Suppressor macrophage treated with lipopolysaccharide for 4 hours (primary cell): ENCODE measurements around the gene CBFA2T2.
A peak's percentile ranks its signal among the peaks of the same experiment; 100 is the strongest.

ENCODE experiments used
- DNase-seq: peaks from one replicate; pipeline ENCODE4 v3.0.0-alpha.2; 2020

CBFA2T2 gene

DNA sequence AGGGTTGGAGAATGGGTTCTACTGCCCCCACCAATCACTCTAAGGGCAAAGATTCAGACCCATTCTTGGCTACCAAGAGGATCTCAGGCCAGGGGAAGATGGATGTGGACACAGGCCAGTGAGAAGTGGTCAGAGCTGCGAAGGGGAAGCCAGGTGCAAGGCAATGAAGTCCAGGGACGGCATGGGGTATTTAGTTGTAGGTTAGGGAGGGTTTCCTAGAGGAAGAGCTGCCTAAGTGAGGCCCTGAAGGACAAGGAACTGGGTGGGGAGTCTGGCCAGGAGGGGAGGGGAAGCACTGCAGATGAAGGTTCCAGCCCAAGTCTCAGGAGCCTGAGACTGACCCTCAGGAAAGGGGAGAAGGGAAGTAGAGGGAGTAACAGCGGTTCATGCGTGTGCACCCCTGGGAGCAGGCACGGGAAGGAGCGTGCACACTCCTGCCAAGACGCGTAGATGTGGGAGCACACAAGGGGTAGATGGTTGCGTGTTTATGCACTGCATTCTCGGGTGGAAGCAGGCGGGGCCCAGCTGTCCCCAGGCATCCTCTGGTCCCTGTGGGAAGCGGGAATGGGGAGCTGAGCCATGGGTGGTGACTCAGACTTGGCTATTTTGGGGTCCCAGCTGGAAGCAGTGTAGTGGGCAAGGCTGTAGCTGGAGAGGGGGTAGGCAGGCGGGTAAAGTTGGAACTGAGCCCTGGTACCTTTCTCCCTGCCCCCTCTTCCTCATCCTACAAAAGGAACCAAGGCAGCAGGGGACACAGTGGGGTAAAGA is 180.2 kb downstream of the CBFA2T2 start:
- no peak for DNase-seq

DNA sequence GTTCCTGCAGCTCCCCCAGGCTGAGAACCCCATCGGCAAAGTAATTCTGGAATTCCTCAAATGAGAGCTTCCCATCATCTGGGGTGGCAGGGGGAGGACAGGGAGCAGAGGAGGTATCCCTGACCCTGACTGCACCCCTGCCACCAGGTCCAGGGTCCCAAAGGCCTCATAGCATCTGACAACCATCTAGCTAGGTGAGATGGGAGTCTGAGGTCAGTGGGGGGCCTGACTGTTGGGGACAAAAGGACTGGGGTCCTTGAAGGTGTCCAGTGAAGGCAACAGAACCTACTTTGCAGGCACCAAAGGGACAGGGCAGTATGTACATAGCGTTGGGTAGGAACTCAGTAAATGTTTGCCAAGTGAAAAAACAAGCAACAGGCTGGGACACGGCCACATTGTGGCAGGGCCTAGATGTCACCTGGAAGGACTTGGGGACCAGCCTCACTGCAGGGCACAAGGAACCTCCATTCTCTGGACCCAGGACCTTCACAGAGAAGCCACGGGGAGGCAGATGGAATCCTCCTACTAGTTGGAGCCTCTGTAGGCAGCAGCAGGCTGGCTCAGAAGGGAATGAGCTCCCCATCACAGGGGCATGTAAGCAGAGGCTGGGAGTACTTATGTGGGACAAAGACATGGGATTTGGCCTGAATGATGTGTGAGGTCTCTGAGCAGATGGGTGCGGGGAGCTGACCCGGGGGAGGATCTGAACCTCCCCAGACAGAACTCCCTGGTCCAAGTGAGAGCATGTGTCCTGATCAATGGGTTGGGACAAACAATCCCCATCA is 181.0 kb downstream of the CBFA2T2 start:
- no peak for DNase-seq

DNA sequence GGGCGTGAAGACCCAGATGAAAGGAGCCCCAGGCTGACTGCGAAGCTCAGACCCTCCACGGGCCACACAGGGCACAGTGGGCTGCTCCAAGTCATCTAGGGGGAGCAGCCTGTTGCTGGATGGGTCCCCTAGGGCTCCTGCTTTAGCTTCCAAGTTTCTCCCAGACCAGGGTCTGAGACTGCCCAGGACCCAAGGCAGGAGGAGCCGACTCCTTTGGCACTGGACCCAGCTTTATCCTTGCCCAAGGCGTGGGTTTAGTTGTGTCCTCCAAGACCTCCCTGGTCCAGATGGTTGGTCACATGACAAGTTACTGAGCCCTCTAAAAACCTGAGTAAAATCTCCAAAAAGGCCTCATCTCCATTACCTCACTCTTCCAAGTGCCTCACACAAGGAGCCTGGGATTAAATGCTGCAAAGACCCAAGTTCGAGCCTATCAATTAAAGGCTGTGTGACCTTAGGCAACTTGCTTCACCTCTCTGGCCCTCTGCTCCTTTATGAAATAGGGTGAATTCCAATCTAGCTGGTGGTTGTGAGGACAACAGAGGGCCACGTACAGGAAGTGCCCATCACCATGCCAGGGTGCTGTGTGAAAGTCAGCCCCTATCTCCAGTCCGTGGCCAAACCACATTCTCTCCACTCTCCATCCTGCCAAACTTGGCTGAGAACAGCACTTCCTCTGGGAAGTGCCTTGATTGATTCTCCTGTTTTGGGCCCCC is 181.8 kb downstream of the CBFA2T2 start:
- DNase-seq, result no peak

DNA sequence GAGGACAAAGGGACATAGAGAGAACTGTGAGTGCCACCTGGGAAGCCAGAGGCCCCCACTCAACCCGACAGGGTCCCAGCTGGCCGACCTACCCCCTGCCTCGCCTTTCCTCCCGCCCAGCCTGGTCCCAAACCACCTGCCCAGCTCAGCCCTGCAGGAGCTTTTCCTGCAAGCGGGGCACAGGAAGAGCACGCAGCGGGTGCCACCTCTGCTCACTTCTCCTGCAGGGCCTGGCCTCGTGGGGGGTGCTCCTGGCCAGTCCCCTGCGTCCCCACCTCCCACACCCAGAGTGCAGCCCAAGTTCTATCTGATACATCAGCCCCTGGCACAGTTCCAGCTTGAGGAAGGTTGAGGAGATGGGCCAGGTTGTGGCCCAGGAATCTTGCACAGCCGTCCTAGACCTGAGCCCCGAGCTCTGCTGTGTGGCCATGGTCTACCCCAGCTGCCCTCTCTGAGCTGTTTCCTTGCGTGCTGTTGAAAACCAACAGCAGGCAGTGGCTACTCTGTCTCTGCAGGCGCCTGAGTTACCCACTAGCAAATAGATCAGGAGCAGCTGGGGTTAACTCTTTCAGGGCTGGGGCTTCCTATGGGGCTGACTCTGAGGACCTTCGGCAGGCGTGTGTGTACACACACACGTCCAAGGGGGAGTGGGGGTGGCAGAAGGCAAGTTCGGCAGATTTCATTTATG is 182.7 kb downstream of the CBFA2T2 start:
- no peak for DNase-seq

DNA sequence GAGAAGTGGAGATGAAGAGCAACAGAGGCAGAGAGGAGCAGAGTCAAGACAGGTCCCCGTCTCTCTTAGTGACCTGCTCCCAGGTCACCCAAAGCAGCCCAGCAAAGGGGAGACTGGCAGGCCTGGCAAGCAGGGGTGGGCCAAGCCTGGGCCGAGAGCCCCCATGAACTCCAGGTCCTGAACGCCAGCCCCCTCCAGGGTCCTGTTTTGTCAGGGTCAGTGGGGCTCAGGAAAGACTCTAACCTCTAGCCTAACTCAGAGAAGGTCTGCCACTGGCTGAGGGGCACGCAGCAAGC is 183.2 kb downstream of the CBFA2T2 start:
- no peak for DNase-seq

DNA sequence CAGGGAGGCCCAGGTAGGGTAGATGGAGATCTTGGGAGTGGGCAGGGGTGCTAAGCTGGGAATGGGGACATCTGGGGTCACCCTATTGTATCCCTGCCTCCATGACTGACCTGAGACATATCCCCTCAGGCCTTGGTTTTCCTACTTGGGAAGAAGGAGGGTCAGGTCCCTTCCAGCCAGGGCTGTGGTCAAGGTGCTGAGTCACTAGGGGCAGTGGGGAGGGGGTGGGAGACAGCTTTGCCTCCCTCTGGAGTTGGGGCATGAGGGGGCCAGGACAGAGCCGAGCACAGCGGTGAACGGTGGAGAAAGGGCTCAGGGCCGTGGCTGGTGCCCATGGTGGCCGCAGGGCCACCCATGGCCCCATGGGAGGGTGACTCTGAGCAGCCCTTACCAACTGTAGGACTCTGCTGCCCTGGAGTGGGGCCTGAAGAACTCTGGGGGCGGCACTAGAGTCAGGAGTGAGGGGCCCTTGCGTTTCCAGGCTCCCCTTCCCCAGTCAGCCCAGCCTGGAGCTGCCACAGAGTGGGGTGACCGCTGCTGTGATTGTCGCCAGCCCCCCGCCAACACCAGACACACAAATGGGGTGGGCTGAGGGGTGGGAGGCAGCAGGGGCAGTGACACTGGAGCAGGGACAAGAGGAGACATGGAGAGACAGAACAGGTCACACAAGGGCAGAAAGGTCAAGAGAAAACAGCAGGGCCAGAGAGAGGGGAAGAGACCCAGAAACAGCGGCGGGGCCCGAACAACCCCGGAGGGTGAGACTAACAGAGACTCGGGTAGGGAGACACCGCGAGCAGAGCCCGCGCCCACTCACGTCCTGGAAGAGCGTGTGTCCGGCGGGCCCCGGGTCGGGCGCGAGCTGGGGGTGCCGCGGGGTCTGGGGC is 183.8 kb downstream of the CBFA2T2 start:
- DNase-seq, result peak; percentile 24

DNA sequence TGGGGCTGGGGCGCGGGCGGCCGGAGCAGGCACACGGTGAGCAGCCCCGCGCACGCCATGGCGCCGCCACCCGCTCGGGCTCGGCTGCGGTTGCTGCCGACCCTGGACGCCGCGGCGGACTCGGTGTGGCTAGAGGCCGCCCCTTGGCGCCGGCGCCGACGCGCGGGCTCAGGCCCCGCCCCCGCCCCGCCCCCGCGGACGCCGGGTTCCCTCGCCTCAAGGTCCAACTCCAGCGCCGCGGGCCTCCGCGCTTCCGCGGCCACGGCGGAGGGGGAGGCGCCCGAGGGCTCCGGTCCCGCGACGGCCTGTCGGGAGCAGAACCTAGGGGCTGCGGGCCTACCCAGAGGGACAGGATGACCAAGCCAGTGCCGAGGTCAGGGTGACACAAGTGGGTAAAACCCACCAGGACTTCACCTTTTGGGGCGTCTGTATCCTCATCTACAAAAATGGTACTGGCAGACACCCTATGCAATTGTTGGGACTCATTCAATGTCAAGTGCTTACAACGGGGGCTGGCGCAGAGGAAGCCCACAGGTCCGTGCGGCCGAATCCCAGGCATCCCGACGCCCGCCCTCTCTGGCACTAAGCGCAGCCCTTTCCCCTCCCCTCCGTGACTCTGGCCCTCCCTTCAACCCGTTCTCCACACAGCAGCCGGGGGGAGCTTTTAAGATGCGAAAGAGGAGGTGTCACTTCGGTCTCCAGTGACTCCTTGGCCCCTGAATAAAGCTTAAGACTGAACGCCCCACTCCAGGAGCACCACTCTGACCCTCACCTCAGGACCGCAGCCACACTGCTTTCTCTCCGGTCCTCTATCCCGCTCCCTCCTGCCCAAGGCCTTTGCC is 184.6 kb downstream of the CBFA2T2 start, which contains the start of gene NECAB3:
Gene NECAB3 (minus strand): TSS at position 135 of the 842 bp plus-strand sequence. CDS start 76 bp downstream, at position 59.
- DNase-seq, result peak; percentile 78

DNA sequence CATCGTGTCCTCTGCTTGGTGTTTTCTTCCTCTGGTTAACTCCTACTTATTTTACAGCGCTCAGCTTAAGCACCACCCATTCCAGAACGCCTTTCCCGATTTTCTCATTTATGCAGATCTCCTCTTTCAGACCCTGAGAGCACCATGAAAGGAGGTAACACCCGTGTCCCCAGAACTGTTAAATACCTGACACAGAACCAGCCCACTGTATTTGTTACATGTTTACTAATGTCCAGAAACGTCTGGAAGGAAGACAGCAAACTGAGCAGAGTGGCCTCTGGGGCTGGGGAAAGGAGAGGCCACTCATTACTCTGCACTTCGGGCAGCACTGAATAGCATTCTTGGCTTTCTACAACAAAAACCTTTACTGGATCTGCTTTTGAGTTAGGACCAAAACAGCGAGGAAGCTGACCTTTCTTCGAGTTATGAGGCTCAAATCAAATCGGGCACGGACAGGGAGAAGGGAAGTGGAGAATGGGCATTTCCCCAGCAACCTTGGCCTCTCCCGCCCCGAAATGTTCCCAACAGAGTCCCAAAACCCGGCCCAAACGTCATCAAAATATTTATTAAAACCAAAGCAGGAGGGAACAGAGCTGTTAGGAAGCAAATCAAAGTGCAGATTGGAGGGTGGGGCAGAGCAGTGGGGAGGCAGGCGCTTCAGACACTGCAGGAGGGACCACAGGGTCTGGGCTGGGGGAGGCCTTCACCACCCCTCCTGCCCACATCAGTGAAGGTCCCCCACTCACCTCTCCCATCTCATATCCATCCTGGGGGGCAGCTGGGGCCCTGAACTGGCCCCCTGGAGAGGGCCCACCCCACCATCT is 185.5 kb downstream of the CBFA2T2 start:
- DNase-seq, result no peak

DNA sequence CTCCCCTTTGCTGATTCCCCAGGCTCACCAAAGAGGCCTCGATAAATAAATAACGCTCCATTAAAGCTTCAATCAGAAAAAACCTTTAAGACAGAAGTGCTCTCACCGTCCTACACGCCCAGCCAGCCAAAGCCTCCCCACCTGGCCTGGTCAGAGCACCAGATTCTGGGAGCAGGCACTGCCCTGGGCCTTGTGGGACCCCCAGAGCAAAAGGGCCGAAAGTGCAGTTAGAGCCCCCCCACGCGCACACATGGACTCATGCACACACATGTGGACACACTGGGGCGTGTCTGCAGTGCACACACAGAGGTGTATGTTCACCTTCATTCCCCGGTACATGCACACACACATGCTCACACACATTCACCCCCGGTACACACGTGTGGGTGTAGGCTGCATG is 186.2 kb downstream of the CBFA2T2 start:
- DNase-seq, result no peak

DNA sequence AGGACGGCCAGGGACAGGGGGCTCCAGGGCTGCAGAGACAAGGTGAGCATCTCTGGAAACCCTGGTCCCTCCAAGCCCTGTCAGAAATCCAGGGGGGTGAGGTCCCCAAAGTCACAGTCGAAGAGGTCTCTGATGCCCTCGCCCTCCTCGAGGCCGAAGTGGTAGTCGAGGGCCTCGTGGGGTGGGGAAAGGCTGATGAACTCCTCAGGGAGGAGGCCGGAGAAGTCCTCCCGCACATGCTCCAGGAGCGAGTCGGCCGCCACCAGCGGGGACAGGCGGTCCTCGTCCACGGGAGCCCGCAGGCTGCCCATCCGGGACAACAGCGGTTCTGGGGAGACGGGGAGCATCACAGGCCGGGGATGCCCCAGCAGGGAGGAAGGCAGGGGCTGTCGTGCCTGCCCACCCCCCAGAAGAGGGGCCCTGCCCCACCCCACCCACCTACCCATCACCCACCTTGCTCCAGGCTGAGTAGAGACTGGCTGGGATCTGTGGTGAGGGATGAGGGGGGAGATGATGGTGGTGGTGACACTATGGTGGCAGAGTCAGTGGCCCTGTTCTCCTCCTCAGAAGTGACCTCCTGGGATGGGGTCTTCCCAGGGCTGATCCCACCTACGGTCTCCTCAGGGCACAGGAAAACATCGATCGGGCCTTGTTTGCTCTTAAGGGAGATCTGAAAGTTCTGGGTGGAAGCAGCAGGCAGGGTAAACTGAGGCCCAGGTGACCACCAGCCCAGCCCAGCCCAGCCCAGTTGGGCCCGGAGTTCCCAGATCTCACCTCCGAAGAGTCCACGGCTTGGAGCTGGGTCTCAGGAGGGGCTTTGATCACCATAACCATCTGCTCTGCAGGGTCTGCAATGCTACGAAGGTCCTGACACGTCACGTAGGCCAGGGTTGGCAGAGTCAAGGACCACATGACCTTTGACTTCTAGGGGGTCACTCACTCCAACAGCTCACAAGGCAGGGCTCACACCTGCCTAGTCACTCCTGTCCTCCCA is 187.1 kb downstream of the CBFA2T2 start:
- no peak for DNase-seq

DNA sequence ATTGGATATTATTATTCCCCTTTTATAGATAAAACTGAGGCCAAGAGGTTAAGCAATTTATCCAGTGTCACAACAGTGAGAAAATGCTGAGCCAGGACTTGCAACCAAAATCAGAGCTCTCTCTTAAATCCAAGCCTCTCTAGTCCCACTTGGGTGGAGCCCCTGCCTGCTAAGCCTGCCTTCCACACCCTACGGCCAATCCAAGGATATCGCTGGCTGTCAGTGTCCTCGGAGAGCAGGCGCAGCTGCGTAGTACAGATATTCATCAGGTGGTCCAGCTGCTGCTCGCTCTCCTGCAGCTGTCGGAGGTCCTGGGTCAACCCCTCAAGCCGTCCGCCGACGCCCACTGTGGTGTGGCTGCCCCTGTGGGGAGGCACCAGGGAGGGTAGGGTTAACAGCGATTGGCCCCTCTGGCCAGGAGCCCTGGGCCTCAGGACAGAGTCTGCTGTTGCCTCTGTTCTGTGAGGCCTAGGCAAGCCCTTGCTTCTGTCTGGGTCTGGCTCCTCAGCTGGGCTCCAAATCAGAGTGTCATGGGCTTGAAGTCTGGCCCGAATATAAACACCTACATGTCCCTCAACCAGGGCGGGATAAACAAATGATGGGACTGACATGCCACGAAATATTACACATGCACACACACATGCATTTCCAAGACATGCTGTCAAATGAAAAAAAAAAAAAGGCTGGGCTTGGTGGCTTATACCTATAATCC is 188.3 kb downstream of the CBFA2T2 start:
- DNase-seq, result no peak

DNA sequence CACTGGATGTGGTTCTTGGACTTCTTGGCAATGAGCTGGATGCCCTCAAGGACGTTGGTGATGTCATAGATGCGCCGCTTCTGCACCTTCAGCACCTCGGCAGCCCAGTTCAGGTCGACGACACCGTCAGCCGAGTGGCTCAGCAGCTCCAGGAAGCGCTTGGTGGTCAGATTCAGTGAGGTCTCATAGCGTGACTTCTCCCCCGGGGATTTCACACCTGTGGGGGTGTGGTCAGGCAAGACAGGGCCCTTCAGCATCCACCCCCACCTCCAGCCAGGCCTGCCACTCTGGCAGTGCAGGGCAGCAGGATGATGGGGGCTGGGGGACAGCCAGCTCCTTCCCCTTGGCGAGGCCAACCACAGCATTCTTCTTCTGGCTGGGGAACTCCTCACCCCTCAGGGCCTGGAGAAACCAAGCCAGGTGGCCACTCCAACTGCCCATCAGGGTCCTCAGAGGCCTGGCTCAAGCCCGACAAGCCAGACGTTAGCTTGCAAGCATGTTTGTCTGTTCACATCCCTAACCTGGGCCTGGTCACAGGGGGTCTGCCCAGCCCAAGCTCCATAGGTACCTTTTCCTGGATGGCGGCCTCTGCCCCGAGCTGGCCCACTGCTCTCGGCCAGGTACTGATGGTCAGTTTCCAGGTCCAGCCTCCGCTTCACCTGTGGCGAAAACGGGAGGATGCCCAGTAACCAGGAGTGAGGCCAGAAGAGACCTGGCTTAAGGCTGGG is 190.0 kb downstream of the CBFA2T2 start:
- no peak for DNase-seq

DNA sequence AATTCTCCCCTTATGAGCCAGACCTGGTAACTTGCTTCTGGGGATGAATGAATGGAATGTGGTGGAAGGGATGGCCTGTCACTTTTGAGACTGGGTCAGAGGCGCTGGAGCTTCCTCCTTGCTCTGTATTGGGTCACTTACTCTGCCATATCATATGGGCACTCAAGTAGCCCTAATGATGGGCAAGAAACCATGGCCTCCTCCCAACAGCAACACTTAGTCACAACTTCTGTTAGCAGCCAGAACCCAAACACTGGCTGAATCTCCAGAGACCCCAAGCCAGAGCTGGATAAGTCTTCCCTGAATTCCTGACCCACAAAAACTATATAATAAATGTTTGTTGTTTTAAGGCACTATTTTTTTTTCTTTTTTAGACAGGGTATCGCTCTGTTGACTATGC is 190.8 kb downstream of the CBFA2T2 start:
- no peak for DNase-seq

DNA sequence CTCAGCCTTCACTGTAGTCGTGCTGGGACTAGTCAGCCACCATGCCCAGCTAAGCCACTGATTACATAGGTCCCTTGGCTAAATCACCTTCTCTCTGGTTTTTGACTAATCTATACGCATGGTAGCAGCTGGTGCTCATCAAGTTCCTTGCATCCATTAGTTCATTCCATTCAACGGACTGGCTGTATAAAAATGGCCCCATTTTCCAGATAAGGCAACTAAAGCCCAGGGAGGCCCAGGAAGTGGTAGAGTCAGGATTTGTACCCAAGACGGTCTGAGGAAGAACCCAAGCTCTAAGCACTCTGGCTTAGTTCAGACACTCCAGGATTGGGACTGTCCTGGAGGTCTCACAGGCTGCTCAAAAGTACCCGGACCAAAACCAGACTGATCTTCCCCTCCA is 191.4 kb downstream of the CBFA2T2 start:
- no peak for DNase-seq

DNA sequence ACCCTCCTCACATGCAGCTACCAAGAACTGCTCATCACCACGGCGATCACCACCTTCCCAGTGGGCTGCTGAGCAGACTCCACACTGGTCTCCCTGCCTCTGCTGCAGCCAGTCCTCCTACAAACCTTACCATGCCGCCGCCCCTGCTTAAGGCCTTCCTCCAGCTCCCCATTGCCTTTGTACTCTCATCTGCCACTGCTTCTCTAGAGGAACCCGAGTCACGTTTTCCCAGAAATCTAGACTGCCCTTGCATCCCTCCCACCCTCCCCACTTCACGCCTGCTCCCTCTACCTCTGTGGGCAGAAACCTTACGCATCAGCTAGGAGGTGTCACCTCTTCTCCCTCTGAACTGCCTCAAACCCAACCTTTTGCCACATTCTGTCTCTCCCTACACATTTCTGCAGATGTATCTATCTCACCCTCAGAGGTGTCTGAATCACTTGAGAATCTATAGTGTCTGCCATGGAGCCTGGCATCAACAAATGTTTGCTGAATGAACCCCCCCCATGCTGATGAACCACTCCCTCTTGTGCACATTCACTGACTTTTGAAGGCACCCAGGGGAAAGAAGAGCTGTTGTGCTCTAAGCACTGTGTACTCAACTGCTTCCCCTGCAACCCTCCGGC is 191.9 kb downstream of the CBFA2T2 start:
- no peak for DNase-seq

DNA sequence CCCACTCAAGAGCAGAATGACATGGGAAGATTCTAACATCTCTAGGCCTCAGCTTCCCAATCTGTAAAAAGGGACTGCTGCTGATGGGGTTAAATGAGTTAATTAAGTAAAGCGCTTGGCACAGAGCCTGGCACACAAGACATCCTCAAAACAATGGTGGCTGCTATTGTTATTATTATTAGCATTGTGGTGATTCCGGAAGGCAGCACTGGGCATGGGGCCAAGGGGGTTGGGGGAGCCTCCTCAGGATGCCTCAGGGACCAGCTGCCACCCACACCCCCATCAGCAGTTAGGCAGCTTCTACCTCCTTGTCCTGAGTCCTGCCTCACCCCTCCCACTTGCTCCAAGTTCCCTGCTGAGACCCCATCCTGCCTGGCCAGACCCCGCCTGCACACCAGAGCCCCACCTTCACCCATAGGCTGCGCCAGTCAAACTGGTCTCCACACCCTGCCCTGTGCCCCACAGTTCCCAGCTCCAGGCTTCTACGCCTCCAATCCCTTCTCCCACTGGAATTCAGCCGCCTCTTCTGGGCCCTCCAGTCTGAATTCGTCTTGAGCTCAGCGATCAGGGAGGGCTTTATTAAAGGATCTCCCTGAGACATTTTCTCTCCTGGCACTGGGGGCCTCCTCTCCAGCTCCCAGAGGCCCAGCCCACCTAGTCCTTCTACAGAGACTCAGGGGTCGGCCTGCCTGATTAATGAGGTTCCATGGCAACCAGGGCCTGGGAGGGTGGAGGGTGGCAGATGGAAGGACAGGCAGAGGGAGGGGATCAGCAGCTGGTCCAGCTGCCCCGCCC is 194.8 kb downstream of the CBFA2T2 start:
- no peak for DNase-seq
